ENCODE measurements around the gene MPV17L2. TPM values are rescaled to one million over a fixed set of nuclear protein-coding genes. Genes with fewer than 3 reads are reported as not detected.

MPV17L2 gene
- total RNA-seq, 1 experiment from 2014 or later = 12.9 TPM

DNA sequence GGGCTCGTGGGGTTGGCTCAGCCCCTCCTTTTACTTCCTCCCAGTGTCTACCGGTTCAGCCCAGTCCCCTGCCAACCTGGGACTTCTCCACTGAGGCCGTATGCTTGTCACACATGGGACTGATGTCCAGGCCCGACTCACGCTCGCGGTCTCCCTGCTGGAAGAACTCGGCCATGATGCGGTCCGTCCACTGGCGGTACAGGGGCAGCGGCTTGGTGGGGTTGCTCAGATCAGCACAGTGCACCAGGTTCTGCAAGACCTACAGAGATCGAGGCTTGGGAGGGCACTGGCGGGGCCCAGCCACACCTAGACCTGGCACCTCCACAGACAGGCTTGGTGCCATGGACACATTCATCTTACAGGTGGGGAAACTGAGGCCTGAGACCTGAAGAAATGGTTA is 18.7 kb downstream of the MPV17L2 start:
- ChIA-PET CTCF (interaction anchor here (0.6 to 1.6 kb wide), 2 partner anchors 32 to 41 kb away, joined by 3 to 4 read pairs; no protein-coding TSS in a partner anchor), POLR2A (interaction anchor here (0.6 kb wide), 1 partner anchor 117 kb away, joined by 3 read pairs; no protein-coding TSS in a partner anchor)
- TF ChIP-seq, protein P1, sequence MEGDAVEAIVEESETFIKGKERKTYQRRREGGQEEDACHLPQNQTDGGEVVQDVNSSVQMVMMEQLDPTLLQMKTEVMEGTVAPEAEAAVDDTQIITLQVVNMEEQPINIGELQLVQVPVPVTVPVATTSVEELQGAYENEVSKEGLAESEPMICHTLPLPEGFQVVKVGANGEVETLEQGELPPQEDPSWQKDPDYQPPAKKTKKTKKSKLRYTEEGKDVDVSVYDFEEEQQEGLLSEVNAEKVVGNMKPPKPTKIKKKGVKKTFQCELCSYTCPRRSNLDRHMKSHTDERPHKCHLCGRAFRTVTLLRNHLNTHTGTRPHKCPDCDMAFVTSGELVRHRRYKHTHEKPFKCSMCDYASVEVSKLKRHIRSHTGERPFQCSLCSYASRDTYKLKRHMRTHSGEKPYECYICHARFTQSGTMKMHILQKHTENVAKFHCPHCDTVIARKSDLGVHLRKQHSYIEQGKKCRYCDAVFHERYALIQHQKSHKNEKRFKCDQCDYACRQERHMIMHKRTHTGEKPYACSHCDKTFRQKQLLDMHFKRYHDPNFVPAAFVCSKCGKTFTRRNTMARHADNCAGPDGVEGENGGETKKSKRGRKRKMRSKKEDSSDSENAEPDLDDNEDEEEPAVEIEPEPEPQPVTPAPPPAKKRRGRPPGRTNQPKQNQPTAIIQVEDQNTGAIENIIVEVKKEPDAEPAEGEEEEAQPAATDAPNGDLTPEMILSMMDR (IDR thresholded peaks at IDR 0.05; ENCODE audit: unreplicated experiment) = no peak
- Mint-ChIP-seq H3K27me3 (ENCODE audit: insufficient read depth, unreplicated experiment) (no peaks in the 10 kb centered on the region), H3K36me3 (ENCODE audit: insufficient read depth, unreplicated experiment) (no peaks in the 10 kb centered on the region), H3K27ac (ENCODE audit: low read depth, unreplicated experiment) (no peak overlapping the region), H3K9me3 (ENCODE audit: unreplicated experiment) (no peaks in the 10 kb centered on the region), H3K4me1 (ENCODE audit: insufficient read depth, unreplicated experiment) (peaks cover 6% of the 10 kb centered on the region), H3K4me3 (ENCODE audit: unreplicated experiment) (no peak overlapping the region)
- no peak for DNase-seq (ENCODE audit: unreplicated experiment)
- no TSS peak for BruUV-seq (replicated peaks)
- intact Hi-C loops (cut with micrococcal nuclease) = no loop called here

DNA sequence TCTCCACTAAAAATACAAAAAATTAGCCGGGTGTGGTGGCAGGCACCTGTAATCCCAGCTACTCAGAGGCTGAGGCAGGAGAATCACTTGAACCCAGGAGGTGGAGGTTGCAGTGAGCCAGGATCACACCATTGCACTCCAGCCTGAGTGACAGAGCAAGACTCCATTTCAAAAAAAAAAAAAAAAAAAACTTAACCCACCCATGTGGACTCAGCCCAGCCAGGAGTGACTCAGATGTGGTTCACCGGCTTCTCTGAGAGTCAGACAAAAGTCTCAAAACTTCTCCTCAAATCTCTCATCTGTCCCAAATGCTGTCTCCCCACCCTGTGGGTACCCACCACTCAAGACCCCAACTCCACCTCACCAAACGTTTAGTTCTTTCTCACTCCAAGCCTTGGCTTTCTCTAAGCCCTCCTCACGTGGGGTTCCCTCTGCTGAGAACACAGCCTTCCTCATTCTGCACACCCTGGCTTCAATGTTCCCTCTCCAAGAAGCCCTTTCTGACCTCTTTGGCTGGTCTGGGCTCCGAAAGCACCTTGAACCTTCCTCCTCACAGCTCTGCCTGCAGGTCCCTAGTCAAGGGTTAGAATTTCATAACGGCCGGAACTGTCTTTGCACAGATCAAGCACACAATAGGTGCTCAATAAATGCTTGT is 21.9 kb downstream of the MPV17L2 start:
- no peaks in the 10 kb centered on the region for H3K36me3 Mint-ChIP-seq (ENCODE audit: insufficient read depth, unreplicated experiment)
- ChIA-PET CTCF (interaction anchor here (1.1 to 1.4 kb wide), 3 partner anchors 9 to 112 kb away, joined by 3 to 4 read pairs (median 3); no protein-coding TSS in a partner anchor), POLR2A (interaction anchor here (1.0 kb wide), 1 partner anchor 65 kb away, joined by 4 read pairs; no protein-coding TSS in a partner anchor)
- H3K4me3 Mint-ChIP-seq (ENCODE audit: unreplicated experiment) = no peak overlapping the region
- no TSS peak for BruUV-seq (replicated peaks)
- intact Hi-C loops (cut with micrococcal nuclease) = no loop called here
- H3K27me3 Mint-ChIP-seq (ENCODE audit: insufficient read depth, unreplicated experiment) = peaks cover 6% of the 10 kb centered on the region
- DNase-seq (ENCODE audit: unreplicated experiment) = peak; percentile 45
- no peaks in the 10 kb centered on the region for H3K9me3 Mint-ChIP-seq (ENCODE audit: unreplicated experiment)
- no peak overlapping the region for H3K27ac Mint-ChIP-seq (ENCODE audit: low read depth, unreplicated experiment)
- TF ChIP-seq, protein P1 (IDR thresholded peaks at IDR 0.05; ENCODE audit: unreplicated experiment) = no peak
- peaks cover 6% of the 10 kb centered on the region for H3K4me1 Mint-ChIP-seq (ENCODE audit: insufficient read depth, unreplicated experiment)

DNA sequence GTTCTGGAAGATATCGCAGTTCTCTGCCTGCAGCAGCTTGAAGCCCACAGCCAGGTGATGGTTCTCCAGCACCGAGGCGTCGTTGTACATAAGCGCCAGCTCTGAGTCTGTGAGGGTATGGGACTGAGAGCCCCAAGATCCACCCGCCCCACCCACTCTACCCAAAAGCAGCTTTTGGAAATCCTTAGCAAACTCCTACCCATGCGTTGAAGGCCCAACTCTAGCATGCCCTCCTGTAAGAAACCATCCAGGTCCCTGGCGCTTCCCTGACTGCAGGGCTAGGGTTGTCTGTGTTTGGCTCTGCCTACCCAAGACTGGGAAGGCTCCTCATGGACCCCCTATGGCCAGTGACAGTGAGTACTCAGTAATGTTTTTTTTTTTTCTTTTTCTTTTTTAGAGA is 23.8 kb downstream of the MPV17L2 start:
- Mint-ChIP-seq H3K9me3 (ENCODE audit: unreplicated experiment) (no peaks in the 10 kb centered on the region), H3K4me1 (ENCODE audit: insufficient read depth, unreplicated experiment) (peaks cover 6% of the 10 kb centered on the region), H3K27ac (ENCODE audit: low read depth, unreplicated experiment) (no peak overlapping the region), H3K4me3 (ENCODE audit: unreplicated experiment) (no peak overlapping the region), H3K36me3 (ENCODE audit: insufficient read depth, unreplicated experiment) (no peaks in the 10 kb centered on the region), H3K27me3 (ENCODE audit: insufficient read depth, unreplicated experiment) (peaks cover 13% of the 10 kb centered on the region)
- BruUV-seq (replicated peaks) = no TSS peak
- intact Hi-C loops (cut with micrococcal nuclease) = no loop called here
- POLR2A ChIA-PET = no interaction called here
- TF ChIP-seq, protein P1 (IDR thresholded peaks at IDR 0.05; ENCODE audit: unreplicated experiment) = no peak
- CTCF ChIA-PET = no interaction called here
- no peak for DNase-seq (ENCODE audit: unreplicated experiment)

DNA sequence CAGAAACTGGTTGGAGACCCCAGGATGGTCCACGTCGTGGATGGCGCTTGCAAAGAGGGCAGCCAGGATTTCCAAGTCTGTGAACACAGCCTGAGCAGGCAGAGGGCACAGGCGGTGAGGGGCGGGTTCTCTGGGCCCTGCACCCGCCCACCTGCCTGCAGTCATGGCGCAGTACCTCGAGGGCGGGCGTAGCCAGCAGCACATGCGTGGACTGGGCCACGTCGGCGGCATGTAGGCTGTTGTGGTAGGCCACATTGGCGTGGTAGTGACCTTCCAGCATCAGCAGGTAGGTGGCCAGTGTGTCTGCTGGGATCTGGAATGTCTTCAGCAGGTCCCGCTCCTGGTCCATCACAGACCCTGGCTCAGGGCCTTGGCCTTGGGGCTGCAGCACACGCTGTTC is 25.1 kb downstream of the MPV17L2 start:
- Mint-ChIP-seq H3K4me1 (ENCODE audit: insufficient read depth, unreplicated experiment) (peaks cover 6% of the 10 kb centered on the region), H3K27me3 (ENCODE audit: insufficient read depth, unreplicated experiment) (peaks cover 13% of the 10 kb centered on the region), H3K4me3 (ENCODE audit: unreplicated experiment) (no peak overlapping the region), H3K36me3 (ENCODE audit: insufficient read depth, unreplicated experiment) (no peaks in the 10 kb centered on the region), H3K9me3 (ENCODE audit: unreplicated experiment) (no peaks in the 10 kb centered on the region), H3K27ac (ENCODE audit: low read depth, unreplicated experiment) (no peak overlapping the region)
- intact Hi-C loops (cut with micrococcal nuclease) = no loop called here
- BruUV-seq (replicated peaks) = no TSS peak
- DNase-seq (ENCODE audit: unreplicated experiment) = no peak
- CTCF ChIA-PET = interaction anchor here (1.7 kb wide), 1 partner anchor 105 kb away, joined by 4 read pairs; no protein-coding TSS in a partner anchor
- TF ChIP-seq, protein P1 (IDR thresholded peaks at IDR 0.05; ENCODE audit: unreplicated experiment) = no peak
- POLR2A ChIA-PET = no interaction called here
